Lower lobe of right lung (tissue), 2 donors: ENCODE data around the gene CD63. TPM values are rescaled to one million over a fixed set of nuclear protein-coding genes. Genes with fewer than 3 reads are reported as not detected.

Experiments
- ATAC-seq, 2 donors: fragments of 200-7000 bp; cut with Tn5 transposase; one replicate each; pipeline ENCODE4 v1.9.1; 2020 to 2022; ENCODE audit warnings: mild to moderate bottlenecking in 2 of 2, moderate library complexity in 2 of 2
- DNase-seq: peaks from one replicate; pipeline ENCODE4 v3.0.0-alpha.2; 2020
- H3K27ac ChIP-seq: fragments of 200-600 bp; one replicate; pipeline ENCODE4 v1.8.0; 2022
- H3K27me3 ChIP-seq: fragments of 200-600 bp; one replicate; pipeline ENCODE4 v1.8.0; 2022; ENCODE audit warnings: low read depth
- H3K36me3 ChIP-seq: fragments of 200-600 bp; one replicate; pipeline ENCODE4 v1.8.0; 2022; ENCODE audit warnings: mild to moderate bottlenecking
- H3K4me1 ChIP-seq: fragments of 200-600 bp; one replicate; pipeline ENCODE4 v1.8.0; 2022
- H3K4me3 ChIP-seq: fragments of 200-600 bp; one replicate; pipeline ENCODE4 v1.8.0; 2022; ENCODE audit warnings: mild to moderate bottlenecking
- H3K9me3 ChIP-seq: fragments of 200-600 bp; one replicate; pipeline ENCODE4 v1.8.0; 2022
- intact Hi-C: fragments of 100-400 bp; cut with DNase I; formaldehyde crosslinking; loops from one replicate; pipeline ENCODE4 v1.11.0; 2022
- total RNA-seq: library from RNA; stranded (reverse); fragmentation: NEBNext Ultra II Directional; extraction: Animal tissue kit (Norgen Biotek cat#: 25700); gene quantifications from one replicate; pipeline ENCODE4 v1.2.1, GENCODE V29; 2021
- TF ChIP-seq, protein P1 (sequence below): fragments of 200-600 bp; IDR thresholded peaks from one replicate; pipeline ENCODE4 v1.8.0; 2022; ENCODE audit warnings: antibody characterized with exemption, mild to moderate bottlenecking
- donor health status: DM: no; HTN: yes; CAD: no; lungs with severe emphysema.

The CD63 gene
- total RNA-seq, 1 donor from 2014 or later, result 1,142 TPM

DNA sequence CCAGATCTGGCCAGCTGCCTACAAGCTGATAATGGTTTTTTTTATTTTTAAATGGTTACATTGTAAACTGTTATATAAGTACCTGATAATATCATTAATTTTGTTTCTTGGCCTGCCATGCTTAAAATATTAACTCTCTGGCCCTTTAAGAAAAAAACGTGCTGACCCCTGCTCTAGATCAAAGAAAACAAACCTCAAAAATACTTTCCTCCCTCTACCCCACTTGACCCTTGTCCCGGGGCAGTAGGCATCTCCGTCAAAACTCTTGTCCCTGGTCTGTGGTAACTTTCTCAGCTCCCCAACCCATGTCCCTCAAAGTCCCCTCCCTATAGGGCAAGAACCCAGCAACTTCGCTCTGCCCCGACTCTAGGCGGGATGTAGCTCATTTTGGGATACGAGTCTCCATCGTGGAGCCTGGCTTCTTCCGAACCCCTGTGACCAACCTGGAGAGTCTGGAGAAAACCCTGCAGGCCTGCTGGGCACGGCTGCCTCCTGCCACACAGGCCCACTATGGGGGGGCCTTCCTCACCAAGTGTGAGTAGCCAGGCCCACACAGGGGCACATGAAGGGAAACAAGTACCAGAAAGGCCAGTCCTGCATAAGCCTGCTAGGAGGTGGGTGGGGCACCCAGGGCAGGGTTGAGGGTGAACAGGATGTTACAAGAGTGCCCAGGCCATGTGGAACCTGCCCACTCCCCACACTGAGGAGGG lies 5.1 kb downstream of the CD63 start:
- ATAC-seq (no peak), DNase-seq (no peak)
- TF ChIP-seq, protein P1, sequence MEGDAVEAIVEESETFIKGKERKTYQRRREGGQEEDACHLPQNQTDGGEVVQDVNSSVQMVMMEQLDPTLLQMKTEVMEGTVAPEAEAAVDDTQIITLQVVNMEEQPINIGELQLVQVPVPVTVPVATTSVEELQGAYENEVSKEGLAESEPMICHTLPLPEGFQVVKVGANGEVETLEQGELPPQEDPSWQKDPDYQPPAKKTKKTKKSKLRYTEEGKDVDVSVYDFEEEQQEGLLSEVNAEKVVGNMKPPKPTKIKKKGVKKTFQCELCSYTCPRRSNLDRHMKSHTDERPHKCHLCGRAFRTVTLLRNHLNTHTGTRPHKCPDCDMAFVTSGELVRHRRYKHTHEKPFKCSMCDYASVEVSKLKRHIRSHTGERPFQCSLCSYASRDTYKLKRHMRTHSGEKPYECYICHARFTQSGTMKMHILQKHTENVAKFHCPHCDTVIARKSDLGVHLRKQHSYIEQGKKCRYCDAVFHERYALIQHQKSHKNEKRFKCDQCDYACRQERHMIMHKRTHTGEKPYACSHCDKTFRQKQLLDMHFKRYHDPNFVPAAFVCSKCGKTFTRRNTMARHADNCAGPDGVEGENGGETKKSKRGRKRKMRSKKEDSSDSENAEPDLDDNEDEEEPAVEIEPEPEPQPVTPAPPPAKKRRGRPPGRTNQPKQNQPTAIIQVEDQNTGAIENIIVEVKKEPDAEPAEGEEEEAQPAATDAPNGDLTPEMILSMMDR, result no peak
- Histone ChIP-seq H3K4me1 (peaks cover 57% of the 10 kb centered on the region), H3K27me3 (no peaks in the 10 kb centered on the region), H3K4me3 (no peak overlapping the region), H3K27ac (no peak overlapping the region), H3K9me3 (no peaks in the 10 kb centered on the region), H3K36me3 (peaks cover 60% of the 10 kb centered on the region)
- intact Hi-C loops, result no loop called here

DNA sequence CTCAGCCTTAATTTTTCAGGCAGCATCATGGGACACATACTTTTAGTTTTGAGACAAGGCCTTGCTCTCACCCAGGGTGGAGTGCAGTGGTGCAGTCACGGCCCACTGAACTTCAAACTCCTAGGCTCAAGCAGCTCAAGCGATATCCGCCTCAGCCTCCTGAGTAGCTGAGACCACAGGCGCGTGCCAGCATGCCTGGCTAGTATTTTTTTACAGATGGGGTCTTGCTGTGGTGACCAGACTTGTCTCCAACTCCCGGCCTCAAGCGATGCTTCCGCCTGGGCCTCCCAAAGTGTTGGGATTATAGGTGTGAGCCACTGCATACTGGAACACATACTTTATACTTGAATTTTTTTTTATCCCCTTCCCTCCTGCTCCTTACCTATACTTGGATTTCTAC lies 5.9 kb downstream of the CD63 start:
- H3K36me3 ChIP-seq, result peaks cover 65% of the 10 kb centered on the region
- no peaks in the 10 kb centered on the region for H3K27me3 ChIP-seq
- TF ChIP-seq, protein P1, result no peak
- H3K9me3 ChIP-seq, result no peaks in the 10 kb centered on the region
- H3K27ac ChIP-seq, result no peak overlapping the region
- intact Hi-C loops, result no loop called here
- DNase-seq, result no peak
- peaks cover 63% of the 10 kb centered on the region for H3K4me1 ChIP-seq
- no peak overlapping the region for H3K4me3 ChIP-seq
- no peak for ATAC-seq

DNA sequence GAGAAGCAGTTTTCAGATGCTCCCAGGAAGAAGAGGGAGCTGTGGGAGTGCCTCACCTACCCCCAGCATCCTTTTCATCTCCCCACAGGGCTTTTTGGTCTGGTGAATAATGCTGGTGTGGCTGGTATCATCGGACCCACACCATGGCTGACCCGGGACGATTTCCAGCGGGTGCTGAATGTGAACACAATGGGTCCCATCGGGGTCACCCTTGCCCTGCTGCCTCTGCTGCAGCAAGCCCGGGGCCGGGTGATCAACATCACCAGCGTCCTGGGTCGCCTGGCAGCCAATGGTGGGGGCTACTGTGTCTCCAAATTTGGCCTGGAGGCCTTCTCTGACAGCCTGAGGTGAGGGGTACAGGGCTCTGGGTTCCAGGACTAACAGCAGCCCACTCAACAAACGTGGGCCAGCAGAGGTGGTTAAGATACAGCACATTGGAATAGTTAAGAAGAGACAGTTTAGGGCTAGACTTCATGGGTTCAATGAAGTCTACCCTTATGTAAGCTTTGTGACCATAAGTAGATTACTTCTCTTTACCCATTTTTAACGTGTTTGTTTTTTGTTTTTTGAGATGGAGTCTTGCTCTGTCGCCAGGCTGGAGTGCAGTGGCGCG lies 7.1 kb downstream of the CD63 start:
- DNase-seq, result no peak
- TF ChIP-seq, protein P1, result no peak

DNA sequence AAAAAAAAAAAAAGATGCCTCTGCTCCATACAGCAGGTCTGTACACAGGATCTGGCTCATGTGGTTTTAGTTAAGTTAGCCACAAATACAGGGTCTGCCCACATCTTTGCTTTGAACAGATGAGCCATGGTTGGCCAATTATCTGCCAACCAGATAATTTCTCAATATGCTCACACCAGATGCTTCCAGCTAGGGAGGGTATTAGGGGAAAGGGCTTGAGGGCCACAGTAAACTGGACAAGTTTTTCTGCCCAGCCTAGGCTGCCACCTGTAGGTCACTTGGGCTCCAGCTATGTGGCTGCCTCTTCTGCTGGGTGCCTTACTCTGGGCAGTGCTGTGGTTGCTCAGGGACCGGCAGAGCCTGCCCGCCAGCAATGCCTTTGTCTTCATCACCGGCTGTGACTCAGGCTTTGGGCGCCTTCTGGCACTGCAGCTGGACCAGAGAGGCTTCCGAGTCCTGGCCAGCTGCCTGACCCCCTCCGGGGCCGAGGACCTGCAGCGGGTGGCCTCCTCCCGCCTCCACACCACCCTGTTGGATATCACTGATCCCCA lies 7.8 kb downstream of the CD63 start:
- DNase-seq (peak; percentile 72), ATAC-seq (peak; percentile 59 to 64)
- Histone ChIP-seq H3K4me1 (peaks cover 62% of the 10 kb centered on the region), H3K27ac (peak overlapping the region; percentile 26), H3K36me3 (peaks cover 51% of the 10 kb centered on the region), H3K4me3 (no peak overlapping the region), H3K27me3 (no peaks in the 10 kb centered on the region), H3K9me3 (no peaks in the 10 kb centered on the region)
- intact Hi-C loops, result no loop called here
- TF ChIP-seq, protein P1, result peak; percentile 50

More for the DNA sequence above, 7.1 kb downstream of the CD63 start:
- H3K4me1 ChIP-seq, result peaks cover 65% of the 10 kb centered on the region
- no peaks in the 10 kb centered on the region for H3K9me3 ChIP-seq
- H3K27me3 ChIP-seq, result no peaks in the 10 kb centered on the region
- ATAC-seq, result no peak
- H3K36me3 ChIP-seq, result peaks cover 58% of the 10 kb centered on the region
- peak overlapping the region; percentile 26 for H3K27ac ChIP-seq
- intact Hi-C loops, result no loop called here
- H3K4me3 ChIP-seq, result no peak overlapping the region

DNA sequence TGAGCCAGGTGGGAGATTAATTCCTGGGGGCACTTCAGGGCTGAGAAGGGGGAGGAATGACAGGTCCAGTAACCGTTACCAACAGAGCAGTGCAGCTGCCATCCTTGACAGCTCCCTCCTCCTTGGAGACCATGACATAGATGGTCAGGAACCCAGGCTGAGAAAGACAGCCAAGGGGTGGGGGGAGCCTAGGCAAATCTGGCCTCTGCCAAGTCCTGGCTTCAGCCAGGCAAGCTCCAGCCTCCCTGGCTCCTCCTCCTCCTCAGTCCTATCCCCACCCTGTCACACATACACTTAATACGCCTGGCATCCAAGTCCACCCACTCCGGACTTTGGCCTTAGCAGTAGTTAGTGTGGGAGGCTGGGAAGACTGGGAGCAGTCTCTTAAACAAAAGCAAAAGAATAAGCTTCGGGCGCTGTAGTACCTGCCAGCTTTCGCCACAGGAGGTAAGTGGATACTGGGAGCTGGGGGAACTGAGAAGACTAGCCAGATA lies 8.7 kb downstream of the CD63 start, which contains the start of gene RDH5:
TSS of gene RDH5 (plus strand) at position 323 of the 494 bp plus-strand sequence. CDS start 792 bp downstream, outside the sequence.
- ATAC-seq (peak in 1 of 2 donors; percentile 4), DNase-seq (no peak)
- TF ChIP-seq, protein P1, result no peak
- H3K27ac ChIP-seq, result peak within 1 kb of the TSS; percentile 44
- intact Hi-C loops, result no loop called here
- H3K9me3 ChIP-seq, result no peaks in the 10 kb centered on the region
- H3K36me3 ChIP-seq, result peaks cover 43% of the 10 kb centered on the region
- no peak within 1 kb of the TSS for H3K4me3 ChIP-seq
- no peaks in the 10 kb centered on the region for H3K27me3 ChIP-seq
- peaks cover 64% of the 10 kb centered on the region for H3K4me1 ChIP-seq
